Tibial artery (tissue), 4 donors: ENCODE measurements around the gene PDLIM3.
A peak's percentile ranks its signal among the peaks of the same experiment; 100 is the strongest.
"Not testable (repeated sequence)": the region's sequence is repeated elsewhere in the genome, so short reads cannot be mapped to it uniquely, and the experiment has no call there.

ENCODE experiments used
- DNase-seq, 2 donors: peaks; one replicate each; pipeline ENCODE4 v3.0.0-alpha.2; 2019
- H3K27ac ChIP-seq, 2 donors: fragments of 200-600 bp; sonication (generic) in 1 of 2; 1 replicate in 1 of 2; 2 replicates in 1 of 2; pipeline ENCODE4 v1.5.1; 2018 to 2019; ENCODE audit warnings: mild to moderate bottlenecking in 1 of 2
- H3K27me3 ChIP-seq, 2 donors: fragments of 200-600 bp; sonication (generic) in 1 of 2; one replicate each; pipeline versions ENCODE4 v1.5.1 to v1.6.0; 2016 to 2019
- H3K36me3 ChIP-seq, 3 donors: fragments of 200-600 bp; sonication (generic) in 2 of 3; one replicate each; pipeline ENCODE4 v1.5.1; 2016 to 2019; ENCODE audit warnings: mild to moderate bottlenecking in 2 of 3
- H3K4me1 ChIP-seq, 4 donors: fragments of 200-600 bp; sonication (generic) in 2 of 4; 1 replicate in 3 of 4; 2 replicates in 1 of 4; pipeline ENCODE4 v1.5.1; 2016 to 2019
- H3K4me3 ChIP-seq, 2 donors: fragments of 200-600 bp; sonication (generic) in 1 of 2; 1 replicate in 1 of 2; 2 replicates in 1 of 2; pipeline ENCODE4 v1.5.1; 2018 to 2019; ENCODE audit warnings: mild to moderate bottlenecking in 2 of 2
- H3K9me3 ChIP-seq, 3 donors: fragments of 200-600 bp; sonication (generic) in 1 of 3; one replicate each; pipeline ENCODE4 v1.5.1; 2016 to 2019
- intact Hi-C: fragments of 100-400 bp; cut with DNase I; formaldehyde crosslinking; loops from one replicate; pipeline ENCODE4 v1.15.0; 2023; ENCODE audit warnings: low total_unique reads
- TF ChIP-seq, protein P1 (sequence below), 2 experiments: fragments of 200-600 bp in 1 of 2; fragments of 450-650 bp in 1 of 2; IDR thresholded peaks; one replicate each; pipeline ENCODE4 v1.5.1; 2017 to 2019; ENCODE audit warnings: antibody characterized with exemption in 2 of 2, mild to moderate bottlenecking in 1 of 2, moderate library complexity in 1 of 2

Gene PDLIM3

GRCh38 chr4:185518069-185518468 lies 17.2 kb downstream of the PDLIM3 start:
- intact Hi-C loops: no loop called here
- Histone ChIP-seq H3K4me3 (no peak overlapping the region), H3K36me3 (peaks cover 34 to 45% (median 41%) of the 10 kb centered on the region in 3 donors), H3K27me3 (no peaks in the 10 kb centered on the region), H3K4me1 (peaks cover 0 to 48% (median 4%) of the 10 kb centered on the region in 4 donors), H3K27ac (no peak overlapping the region), H3K9me3 (no peaks in the 10 kb centered on the region)
- DNase-seq: no peak
- TF ChIP-seq, protein P1, sequence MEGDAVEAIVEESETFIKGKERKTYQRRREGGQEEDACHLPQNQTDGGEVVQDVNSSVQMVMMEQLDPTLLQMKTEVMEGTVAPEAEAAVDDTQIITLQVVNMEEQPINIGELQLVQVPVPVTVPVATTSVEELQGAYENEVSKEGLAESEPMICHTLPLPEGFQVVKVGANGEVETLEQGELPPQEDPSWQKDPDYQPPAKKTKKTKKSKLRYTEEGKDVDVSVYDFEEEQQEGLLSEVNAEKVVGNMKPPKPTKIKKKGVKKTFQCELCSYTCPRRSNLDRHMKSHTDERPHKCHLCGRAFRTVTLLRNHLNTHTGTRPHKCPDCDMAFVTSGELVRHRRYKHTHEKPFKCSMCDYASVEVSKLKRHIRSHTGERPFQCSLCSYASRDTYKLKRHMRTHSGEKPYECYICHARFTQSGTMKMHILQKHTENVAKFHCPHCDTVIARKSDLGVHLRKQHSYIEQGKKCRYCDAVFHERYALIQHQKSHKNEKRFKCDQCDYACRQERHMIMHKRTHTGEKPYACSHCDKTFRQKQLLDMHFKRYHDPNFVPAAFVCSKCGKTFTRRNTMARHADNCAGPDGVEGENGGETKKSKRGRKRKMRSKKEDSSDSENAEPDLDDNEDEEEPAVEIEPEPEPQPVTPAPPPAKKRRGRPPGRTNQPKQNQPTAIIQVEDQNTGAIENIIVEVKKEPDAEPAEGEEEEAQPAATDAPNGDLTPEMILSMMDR (IDR thresholded peaks at IDR 0.05): no peak

DNA sequence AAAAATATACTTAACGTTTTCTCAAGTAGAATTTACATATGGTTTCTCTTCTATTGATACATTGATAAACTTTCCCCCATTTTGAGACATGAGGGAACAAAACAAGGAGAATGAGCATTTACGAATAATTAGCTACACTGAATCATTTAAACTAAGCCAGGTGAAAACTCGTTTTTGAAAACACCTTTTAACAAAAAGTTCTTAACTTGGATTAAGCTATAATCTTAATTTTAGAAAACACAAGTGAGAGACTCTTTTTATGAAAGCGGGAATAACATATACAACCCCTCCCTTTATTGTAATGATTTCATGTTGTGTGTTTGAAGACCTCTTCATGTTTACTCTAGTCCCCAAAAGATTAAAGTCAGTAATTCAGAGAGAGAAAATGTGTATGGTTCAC lies 20.1 kb downstream of the PDLIM3 start:
- no peaks in the 10 kb centered on the region for H3K27me3 ChIP-seq
- DNase-seq: no peak
- intact Hi-C loops: no loop called here
- H3K27ac ChIP-seq: peak overlapping the region in 1 of 2 donors; percentile 56
- peaks cover 0 to 53% (median 6%) of the 10 kb centered on the region in 4 donors for H3K4me1 ChIP-seq
- no peak overlapping the region for H3K4me3 ChIP-seq
- peaks cover 35 to 48% (median 46%) of the 10 kb centered on the region in 3 donors for H3K36me3 ChIP-seq
- H3K9me3 ChIP-seq: no peaks in the 10 kb centered on the region
- TF ChIP-seq, protein P1 (IDR thresholded peaks at IDR 0.05): no peak

GRCh38 chr4:185514182-185514697 lies 21.1 kb downstream of the PDLIM3 start:
- TF ChIP-seq, protein P1 (IDR thresholded peaks at IDR 0.05): no peak
- peaks cover 0 to 46% (median 6%) of the 10 kb centered on the region in 4 donors for H3K4me1 ChIP-seq
- peaks cover 31 to 48% (median 37%) of the 10 kb centered on the region in 3 donors for H3K36me3 ChIP-seq
- no peaks in the 10 kb centered on the region for H3K27me3 ChIP-seq
- H3K27ac ChIP-seq: peak overlapping the region; percentile 46 to 56
- no peak overlapping the region for H3K4me3 ChIP-seq
- DNase-seq: no peak
- intact Hi-C loops: no loop called here
- no peaks in the 10 kb centered on the region for H3K9me3 ChIP-seq

GRCh38 chr4:185513489-185514181 lies 21.7 kb downstream of the PDLIM3 start:
- Histone ChIP-seq H3K27ac (peak overlapping the region; percentile 46 to 56), H3K9me3 (no peaks in the 10 kb centered on the region), H3K4me3 (no peak overlapping the region), H3K27me3 (no peaks in the 10 kb centered on the region), H3K4me1 (peaks cover 0 to 46% (median 6%) of the 10 kb centered on the region in 4 donors), H3K36me3 (peaks cover 26 to 43% (median 31%) of the 10 kb centered on the region in 3 donors)
- no peak for DNase-seq
- intact Hi-C loops: no loop called here
- TF ChIP-seq, protein P1 (IDR thresholded peaks at IDR 0.05): no peak

DNA sequence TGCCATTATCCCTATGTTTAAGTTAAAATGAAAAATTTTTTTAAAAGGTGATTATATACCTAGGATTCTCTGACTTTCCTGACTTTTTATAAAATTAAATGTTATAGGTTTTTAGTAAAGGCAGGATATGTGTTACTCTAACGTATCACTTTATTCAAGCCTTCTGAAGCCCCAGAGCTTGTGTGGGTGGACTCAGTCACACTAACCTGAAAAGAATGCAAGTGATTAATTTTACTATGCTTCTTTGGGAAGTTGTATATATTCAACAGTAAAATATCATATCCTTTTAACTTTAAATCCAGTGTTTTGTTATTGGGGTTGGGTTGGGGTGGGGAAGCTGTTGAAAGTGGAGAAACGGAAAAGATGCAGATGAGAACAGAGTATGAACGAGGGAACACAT lies 22.8 kb downstream of the PDLIM3 start:
- DNase-seq: no peak
- no peak overlapping the region for H3K4me3 ChIP-seq
- H3K27me3 ChIP-seq: no peaks in the 10 kb centered on the region
- peaks cover 26 to 37% (median 32%) of the 10 kb centered on the region in 3 donors for H3K36me3 ChIP-seq
- TF ChIP-seq, protein P1 (IDR thresholded peaks at IDR 0.05): no peak
- no peaks in the 10 kb centered on the region for H3K9me3 ChIP-seq
- intact Hi-C loops: no loop called here
- H3K27ac ChIP-seq: peak overlapping the region; percentile 46 to 56
- peaks cover 0 to 43% (median 6%) of the 10 kb centered on the region in 4 donors for H3K4me1 ChIP-seq

- intact Hi-C loops, H3K9me3 ChIP-seq, H3K4me3 ChIP-seq, DNase-seq, H3K27me3 ChIP-seq: not testable (repeated sequence)
- Histone ChIP-seq H3K27ac (peak overlapping the region in 1 of 2 donors; percentile 38), H3K4me1 (peaks cover 0 to 35% (median 5%) of the 10 kb centered on the region in 4 donors), H3K36me3 (peaks cover 31 to 38% (median 34%) of the 10 kb centered on the region in 3 donors)
These were observed 24.1 kb downstream of the PDLIM3 start for GRCh38 chr4:185511243-185511642.
